ENCODE data around the gene ARL6. TPM values are rescaled to one million over a fixed set of nuclear protein-coding genes. Genes with fewer than 3 reads are reported as not detected.
"Not testable (repeated sequence)": the region's sequence is repeated elsewhere in the genome, so short reads cannot be mapped to it uniquely, and the experiment has no call there.

Gene ARL6
- total RNA-seq, 2 donors from 2014 or later: 7.7 to 11.9 TPM

- TF ChIP-seq, protein P1, sequence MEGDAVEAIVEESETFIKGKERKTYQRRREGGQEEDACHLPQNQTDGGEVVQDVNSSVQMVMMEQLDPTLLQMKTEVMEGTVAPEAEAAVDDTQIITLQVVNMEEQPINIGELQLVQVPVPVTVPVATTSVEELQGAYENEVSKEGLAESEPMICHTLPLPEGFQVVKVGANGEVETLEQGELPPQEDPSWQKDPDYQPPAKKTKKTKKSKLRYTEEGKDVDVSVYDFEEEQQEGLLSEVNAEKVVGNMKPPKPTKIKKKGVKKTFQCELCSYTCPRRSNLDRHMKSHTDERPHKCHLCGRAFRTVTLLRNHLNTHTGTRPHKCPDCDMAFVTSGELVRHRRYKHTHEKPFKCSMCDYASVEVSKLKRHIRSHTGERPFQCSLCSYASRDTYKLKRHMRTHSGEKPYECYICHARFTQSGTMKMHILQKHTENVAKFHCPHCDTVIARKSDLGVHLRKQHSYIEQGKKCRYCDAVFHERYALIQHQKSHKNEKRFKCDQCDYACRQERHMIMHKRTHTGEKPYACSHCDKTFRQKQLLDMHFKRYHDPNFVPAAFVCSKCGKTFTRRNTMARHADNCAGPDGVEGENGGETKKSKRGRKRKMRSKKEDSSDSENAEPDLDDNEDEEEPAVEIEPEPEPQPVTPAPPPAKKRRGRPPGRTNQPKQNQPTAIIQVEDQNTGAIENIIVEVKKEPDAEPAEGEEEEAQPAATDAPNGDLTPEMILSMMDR (IDR thresholded peaks at IDR 0.05): no peak
- peaks cover 7 to 20% of the 10 kb centered on the region in 2 donors for H3K4me1 ChIP-seq (ENCODE audit: control insufficient read depth in 1 of 2, low read depth in 2 of 2)
- ATAC-seq (ENCODE audit: insufficient number of reproducible peaks, low FRiP score, low read depth) (no peak), DNase-seq (ENCODE audit: low spot score) (no peak)
- no peaks in the 10 kb centered on the region for H3K9me3 ChIP-seq
- H3K4me3 ChIP-seq: no peak overlapping the region
- no peak overlapping the region for H3K27ac ChIP-seq
- no peaks in the 10 kb centered on the region for H3K27me3 ChIP-seq (replicated peaks; ENCODE audit: insufficient read depth)
- no peaks in the 10 kb centered on the region for H3K36me3 ChIP-seq
Observed at GRCh38 chr3:97825101-97825500, 60.5 kb downstream of the ARL6 start.

GRCh38 chr3:97827741-97828471 lies 63.3 kb downstream of the ARL6 start:
- peaks cover 4 to 20% of the 10 kb centered on the region in 2 donors for H3K4me1 ChIP-seq (ENCODE audit: control insufficient read depth in 1 of 2, low read depth in 2 of 2)
- H3K4me3 ChIP-seq: no peak overlapping the region
- DNase-seq (ENCODE audit: low spot score): no peak
- TF ChIP-seq, protein P1 (IDR thresholded peaks at IDR 0.05): no peak
- no peak overlapping the region for H3K27ac ChIP-seq
- no peaks in the 10 kb centered on the region for H3K36me3 ChIP-seq
- no peak for ATAC-seq (ENCODE audit: insufficient number of reproducible peaks, low FRiP score, low read depth)
- H3K9me3 ChIP-seq: no peaks in the 10 kb centered on the region
- H3K27me3 ChIP-seq (replicated peaks; ENCODE audit: insufficient read depth): no peaks in the 10 kb centered on the region

DNA sequence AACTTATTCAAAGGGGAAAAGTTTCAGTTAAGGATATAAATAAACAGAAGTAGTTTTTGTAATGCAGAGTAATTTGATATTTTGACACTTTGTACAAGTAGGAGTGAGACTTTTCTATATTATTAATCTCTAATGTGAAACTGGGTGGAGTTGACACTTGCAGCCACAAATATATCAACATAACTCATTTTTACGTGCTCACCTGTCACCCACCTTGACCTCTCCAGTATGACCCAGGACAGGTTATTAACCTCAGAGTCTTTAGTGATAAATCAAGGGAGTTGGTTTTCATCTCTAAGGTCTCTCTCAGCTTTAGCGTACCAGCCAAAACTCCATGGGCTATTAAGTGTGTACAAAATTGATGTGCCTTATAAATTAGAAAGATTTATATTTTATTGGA lies 64.6 kb downstream of the ARL6 start:
- Histone ChIP-seq H3K9me3 (no peaks in the 10 kb centered on the region), H3K27ac (no peak overlapping the region), H3K4me1 (ENCODE audit: control insufficient read depth in 1 of 2, low read depth in 2 of 2) (peaks cover 0 to 8% of the 10 kb centered on the region in 2 donors), H3K36me3 (no peaks in the 10 kb centered on the region), H3K4me3 (no peak overlapping the region), H3K27me3 (replicated peaks; ENCODE audit: insufficient read depth) (no peaks in the 10 kb centered on the region)
- TF ChIP-seq, protein P1 (IDR thresholded peaks at IDR 0.05): no peak
- DNase-seq (ENCODE audit: low spot score) (no peak), ATAC-seq (ENCODE audit: insufficient number of reproducible peaks, low FRiP score, low read depth) (no peak)

- no peak for ATAC-seq (ENCODE audit: insufficient number of reproducible peaks, low FRiP score, low read depth)
Observed at GRCh38 chr3:97830638-97831037, 66.1 kb downstream of the ARL6 start.

DNA sequence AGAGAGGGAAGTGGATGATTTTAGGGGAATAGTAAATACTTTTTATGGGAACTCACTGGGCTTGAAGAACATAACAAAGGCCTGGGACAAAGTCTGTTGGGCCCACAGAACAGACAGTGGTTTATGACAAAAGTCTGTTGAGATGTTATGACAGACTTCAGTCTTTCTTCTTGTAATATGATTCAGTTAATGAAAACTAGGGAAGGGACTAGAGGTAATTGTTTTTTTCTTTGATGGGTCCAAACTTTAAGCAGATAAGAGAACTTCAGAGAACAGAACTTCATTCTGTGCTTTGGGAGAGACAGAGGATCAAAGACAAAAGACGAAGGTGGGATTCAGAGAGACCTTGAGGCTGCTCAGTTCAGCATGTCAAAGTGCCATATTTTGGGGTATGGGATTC lies 66.6 kb downstream of the ARL6 start:
- DNase-seq (ENCODE audit: low spot score): no peak
- no peaks in the 10 kb centered on the region for H3K9me3 ChIP-seq
- H3K27ac ChIP-seq: no peak overlapping the region
- H3K4me1 ChIP-seq (ENCODE audit: control insufficient read depth in 1 of 2, low read depth in 2 of 2): no peaks in the 10 kb centered on the region
- TF ChIP-seq, protein P1 (IDR thresholded peaks at IDR 0.05): no peak
- no peak for ATAC-seq (ENCODE audit: insufficient number of reproducible peaks, low FRiP score, low read depth)
- no peaks in the 10 kb centered on the region for H3K27me3 ChIP-seq (replicated peaks; ENCODE audit: insufficient read depth)
- no peak overlapping the region for H3K4me3 ChIP-seq
- no peaks in the 10 kb centered on the region for H3K36me3 ChIP-seq

More at GRCh38 chr3:97830638-97831037, 66.1 kb downstream of the ARL6 start:
- TF ChIP-seq, protein P1 (IDR thresholded peaks at IDR 0.05): no peak
- no peak overlapping the region for H3K27ac ChIP-seq
- no peaks in the 10 kb centered on the region for H3K9me3 ChIP-seq
- H3K4me1 ChIP-seq (ENCODE audit: control insufficient read depth in 1 of 2, low read depth in 2 of 2): no peaks in the 10 kb centered on the region
- DNase-seq (ENCODE audit: low spot score): no peak
- no peak overlapping the region for H3K4me3 ChIP-seq
- H3K27me3 ChIP-seq (replicated peaks; ENCODE audit: insufficient read depth): no peaks in the 10 kb centered on the region
- no peaks in the 10 kb centered on the region for H3K36me3 ChIP-seq

DNA sequence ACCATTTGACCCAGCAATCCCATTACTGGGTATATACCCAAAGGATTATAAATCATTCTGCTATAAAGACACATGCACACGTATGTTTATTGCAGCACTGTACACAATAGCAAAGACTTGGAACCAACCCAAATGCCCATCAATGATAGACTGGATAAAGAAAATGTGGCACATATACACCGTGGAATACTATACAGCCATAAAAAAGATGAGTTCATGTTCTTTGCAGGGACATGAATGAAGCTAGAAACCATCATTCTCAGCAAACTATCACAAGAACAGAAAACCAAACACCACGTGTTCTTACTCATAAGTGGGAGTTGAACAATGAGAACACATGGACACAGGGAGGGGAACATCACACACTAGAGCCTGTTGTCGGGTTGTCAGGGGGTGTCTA lies 68.6 kb downstream of the ARL6 start:
- H3K27ac ChIP-seq; DNase-seq (ENCODE audit: low spot score); H3K27me3 ChIP-seq (replicated peaks; ENCODE audit: insufficient read depth); H3K36me3 ChIP-seq; H3K4me1 ChIP-seq (ENCODE audit: control insufficient read depth in 1 of 2, low read depth in 2 of 2); H3K4me3 ChIP-seq; ATAC-seq (ENCODE audit: insufficient number of reproducible peaks, low FRiP score, low read depth); H3K9me3 ChIP-seq: not testable (repeated sequence)
